Spleen (tissue), 7 donors: Measurements from ENCODE around the gene RPL26.

Experiments used
- CTCF ChIP-seq, 11 experiments: fragments of 200-600 bp in 7 of 11; fragments of 450-650 bp in 4 of 11; sonication (generic) in 4 of 11; IDR thresholded peaks in 8 of 11; conservative IDR thresholded peaks in 3 of 11; 1 replicate in 7 of 11; 2 replicates in 4 of 11; pipeline versions ENCODE4 v1.4.0 to v1.8.0; 2016 to 2021; ENCODE audit warnings: antibody characterized with exemption in 11 of 11, inconsistent platforms in 4 of 11, mild to moderate bottlenecking in 1 of 11
- POLR2A ChIP-seq, 3 donors: fragments of 450-650 bp; IDR thresholded peaks; one replicate each; pipeline ENCODE4 v1.5.1; 2017; ENCODE audit warnings: antibody characterized with exemption in 3 of 3, mild to moderate bottlenecking in 1 of 3
- donor health status: DM: no; HTN: no; CAD: no; lungs with moderate emphysema.
- donor health status: DM: no; HTN: no; CAD: no.
- donor health status: DM: no; HTN: no; CAD: no.

DNA sequence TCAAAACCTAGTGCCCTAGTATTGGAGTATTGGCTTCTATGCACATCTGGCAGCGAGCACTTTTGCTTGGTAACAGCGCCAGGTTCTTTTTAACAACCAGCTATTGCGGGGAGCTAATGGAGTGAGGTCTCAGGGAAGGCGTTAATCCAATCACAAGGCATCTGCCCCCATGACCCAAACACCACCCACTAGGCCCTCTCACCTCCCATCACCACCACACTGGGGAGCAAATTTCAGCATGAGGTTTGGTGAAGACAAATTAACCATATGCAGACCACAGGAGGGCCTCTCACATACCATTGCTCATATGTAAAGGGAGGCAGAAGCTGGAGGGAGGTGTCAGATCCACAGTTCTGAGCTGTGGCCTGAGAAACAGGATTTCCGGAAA, 44.2 kb downstream of the RPL26 start:
- no peak for TF ChIP-seq POLR2A (IDR thresholded peaks at IDR 0.05)
- no peak for TF ChIP-seq CTCF (IDR thresholded peaks at IDR 0.05 in 8 of 11, conservative IDR thresholded peaks at IDR 0.05 in 3 of 11)
